Adipocyte (in vitro differentiated cells): ENCODE measurements around the gene LAMA1.

Experiments
- DNase-seq: peaks from one replicate; pipeline ENCODE4 v3.0.0-alpha.2; 2015; ENCODE audit warnings: low read depth
- H3K27me3 ChIP-seq: replicated peaks from 2 replicates; pipeline ENCODE4 v1.7.0; 2013; ENCODE audit warnings: mild to moderate bottlenecking, low read length, moderate library complexity; ENCODE audit not compliant: control insufficient read depth, insufficient read depth
- H3K36me3 ChIP-seq: 2 replicates; pipeline ENCODE4 v1.7.0; 2013; ENCODE audit warnings: low read length, mild to moderate bottlenecking, moderate library complexity; ENCODE audit not compliant: control insufficient read depth, insufficient read depth, severe bottlenecking
- H3K4me1 ChIP-seq: 2 replicates; pipeline ENCODE4 v1.7.0; 2013; ENCODE audit warnings: mild to moderate bottlenecking, low read length, moderate library complexity; ENCODE audit not compliant: control insufficient read depth, insufficient read depth
- H3K4me3 ChIP-seq: 2 replicates; pipeline ENCODE4 v1.7.0; 2013; ENCODE audit warnings: mild to moderate bottlenecking, low read length, moderate library complexity
- H3K9ac ChIP-seq: 2 replicates; pipeline ENCODE4 v1.7.0; 2013; ENCODE audit warnings: mild to moderate bottlenecking, low read length, moderate library complexity
- H3K9me3 ChIP-seq: 2 replicates; pipeline ENCODE4 v1.7.0; 2013; ENCODE audit warnings: mild to moderate bottlenecking, low read length, moderate library complexity; ENCODE audit not compliant: control insufficient read depth

The LAMA1 gene

GRCh38 chr18:7048081-7048480 is 69.5 kb downstream of the LAMA1 start:
- Histone ChIP-seq H3K4me3 (no peak overlapping the region), H3K27me3 (no peaks in the 10 kb centered on the region), H3K4me1 (no peaks in the 10 kb centered on the region), H3K36me3 (no peaks in the 10 kb centered on the region), H3K9ac (no peak overlapping the region), H3K9me3 (no peaks in the 10 kb centered on the region)
- DNase-seq: no peak

GRCh38 chr18:7047336-7047735 is 70.3 kb downstream of the LAMA1 start:
- Histone ChIP-seq H3K4me1 (no peaks in the 10 kb centered on the region), H3K36me3 (no peaks in the 10 kb centered on the region), H3K9me3 (no peaks in the 10 kb centered on the region), H3K9ac (no peak overlapping the region), H3K27me3 (no peaks in the 10 kb centered on the region), H3K4me3 (no peak overlapping the region)
- DNase-seq: no peak

- Histone ChIP-seq H3K4me1 (peaks cover 13% of the 10 kb centered on the region), H3K9me3 (no peaks in the 10 kb centered on the region), H3K4me3 (peak overlapping the region; percentile 66), H3K36me3 (no peaks in the 10 kb centered on the region), H3K27me3 (no peaks in the 10 kb centered on the region), H3K9ac (peak overlapping the region; percentile 79)
- DNase-seq: peak; percentile 98
These were observed 79.2 kb downstream of the LAMA1 start for GRCh38 chr18:7038330-7038851.

GRCh38 chr18:7037470-7037869 is 80.1 kb downstream of the LAMA1 start:
- Histone ChIP-seq H3K27me3 (no peaks in the 10 kb centered on the region), H3K9ac (peak overlapping the region; percentile 79), H3K4me3 (peak overlapping the region; percentile 66), H3K9me3 (no peaks in the 10 kb centered on the region), H3K4me1 (peaks cover 13% of the 10 kb centered on the region), H3K36me3 (no peaks in the 10 kb centered on the region)
- DNase-seq: no peak

GRCh38 chr18:7035807-7036206 is 81.8 kb downstream of the LAMA1 start:
- Histone ChIP-seq H3K9ac (no peak overlapping the region), H3K36me3 (no peaks in the 10 kb centered on the region)

GRCh38 chr18:7034924-7035323 is 82.7 kb downstream of the LAMA1 start:
- Histone ChIP-seq H3K36me3 (no peaks in the 10 kb centered on the region), H3K27me3 (no peaks in the 10 kb centered on the region), H3K9ac (no peak overlapping the region), H3K4me3 (no peak overlapping the region), H3K9me3 (no peaks in the 10 kb centered on the region), H3K4me1 (peaks cover 18% of the 10 kb centered on the region)
- no peak for DNase-seq

More at GRCh38 chr18:7035807-7036206, 81.8 kb downstream of the LAMA1 start:
- H3K4me3 ChIP-seq: no peak overlapping the region
- H3K9me3 ChIP-seq: no peaks in the 10 kb centered on the region
- no peaks in the 10 kb centered on the region for H3K27me3 ChIP-seq
- no peak for DNase-seq
- H3K4me1 ChIP-seq: peaks cover 13% of the 10 kb centered on the region

GRCh38 chr18:7032537-7032936 is 85.1 kb downstream of the LAMA1 start:
- H3K4me1 ChIP-seq: peaks cover 8% of the 10 kb centered on the region
- H3K9me3 ChIP-seq: no peaks in the 10 kb centered on the region
- no peak overlapping the region for H3K9ac ChIP-seq
- H3K27me3 ChIP-seq: no peaks in the 10 kb centered on the region
- no peak overlapping the region for H3K4me3 ChIP-seq
- H3K36me3 ChIP-seq: no peaks in the 10 kb centered on the region
- DNase-seq: no peak

GRCh38 chr18:7028625-7029024 is 89.0 kb downstream of the LAMA1 start:
- Histone ChIP-seq H3K4me1 (peaks cover 5% of the 10 kb centered on the region), H3K36me3 (no peaks in the 10 kb centered on the region)
- no peak for DNase-seq

GRCh38 chr18:7025194-7025593 is 92.4 kb downstream of the LAMA1 start:
- Histone ChIP-seq H3K4me3 (no peak overlapping the region), H3K36me3 (no peaks in the 10 kb centered on the region), H3K9ac (no peak overlapping the region), H3K9me3 (no peaks in the 10 kb centered on the region), H3K27me3 (no peaks in the 10 kb centered on the region), H3K4me1 (peaks cover 3% of the 10 kb centered on the region)
- DNase-seq: no peak

More at GRCh38 chr18:7028625-7029024, 89.0 kb downstream of the LAMA1 start:
- Histone ChIP-seq H3K27me3 (no peaks in the 10 kb centered on the region), H3K4me3 (no peak overlapping the region), H3K9ac (no peak overlapping the region), H3K9me3 (no peaks in the 10 kb centered on the region)

- Histone ChIP-seq H3K9me3 (no peaks in the 10 kb centered on the region), H3K4me3 (no peak overlapping the region), H3K27me3 (no peaks in the 10 kb centered on the region), H3K4me1 (no peaks in the 10 kb centered on the region), H3K36me3 (no peaks in the 10 kb centered on the region), H3K9ac (no peak overlapping the region)
- no peak for DNase-seq
These were observed 94.0 kb downstream of the LAMA1 start for GRCh38 chr18:7023581-7023980.

- Histone ChIP-seq H3K4me3 (no peak overlapping the region), H3K9me3 (no peaks in the 10 kb centered on the region), H3K4me1 (no peaks in the 10 kb centered on the region), H3K36me3 (no peaks in the 10 kb centered on the region), H3K9ac (no peak overlapping the region), H3K27me3 (no peaks in the 10 kb centered on the region)
- DNase-seq: no peak
These were observed 94.5 kb downstream of the LAMA1 start for GRCh38 chr18:7023063-7023580.
